SK-N-SH (cell line): ENCODE measurements around the gene BORCS5.

Experiments used
- CTCF ChIP-seq: fragments of 200-600 bp; sonication (generic); IDR thresholded peaks from 2 replicates; pipeline ENCODE4 v1.6.1; 2017; ENCODE audit warnings: antibody characterized with exemption, mild to moderate bottlenecking, moderate library complexity
- FOXM1 ChIP-seq: IDR thresholded peaks from 2 replicates; pipeline ENCODE4 v1.4.0; 2012; ENCODE audit warnings: low read depth, mild to moderate bottlenecking
- GABPA ChIP-seq: IDR thresholded peaks from 2 replicates; pipeline ENCODE4 v1.4.0; 2012; ENCODE audit warnings: low read depth, mild to moderate bottlenecking
- MAX ChIP-seq: IDR thresholded peaks from 2 replicates; pipeline ENCODE4 v1.4.0; 2012; ENCODE audit warnings: low read depth
- POLR2AphosphoS5 ChIP-seq: IDR thresholded peaks from 2 replicates; pipeline ENCODE4 v1.6.1; 2012; ENCODE audit warnings: low read depth, low read length
- RAD21 ChIP-seq: IDR thresholded peaks from 2 replicates; pipeline ENCODE4 v1.6.1; 2012; ENCODE audit warnings: mild to moderate bottlenecking, low read length
- REST ChIP-seq: IDR thresholded peaks from 2 replicates; pipeline ENCODE4 v1.6.1; 2012; ENCODE audit warnings: mild to moderate bottlenecking, low read depth, low read length, moderate library complexity
- RFX5 ChIP-seq: IDR thresholded peaks from 2 replicates; pipeline ENCODE4 v1.6.1; 2012; ENCODE audit warnings: mild to moderate bottlenecking, improper control_type of control experiment, low read length
- TAF1 ChIP-seq: IDR thresholded peaks from 2 replicates; pipeline ENCODE4 v1.6.1; 2012; ENCODE audit warnings: low read depth, mild to moderate bottlenecking, low read length, moderate library complexity, borderline replicate concordance

GRCh38 chr12:12379831-12380730 lies 23.2 kb downstream of the BORCS5 start:
- TF ChIP-seq CTCF: no peak
- no peak for TF ChIP-seq MAX
- no peak for TF ChIP-seq RAD21
- TF ChIP-seq REST: no peak
- no peak for TF ChIP-seq RFX5
- no peak for TF ChIP-seq TAF1
- TF ChIP-seq FOXM1: no peak
- no peak for TF ChIP-seq GABPA
- no peak for TF ChIP-seq POLR2AphosphoS5
